Skeletal muscle satellite cell (primary cell): ENCODE data around the gene TBC1D8.
"Not testable (repeated sequence)": the region's sequence is repeated elsewhere in the genome, so short reads cannot be mapped to it uniquely, and the experiment has no call there.

Source experiments
- H3K27me3 ChIP-seq: 2 replicates; pipeline ENCODE4 v1.7.0; 2013; ENCODE audit warnings: low read length; ENCODE audit not compliant: control insufficient read depth, insufficient read depth
- H3K36me3 ChIP-seq: 2 replicates; pipeline ENCODE4 v1.7.0; 2013; ENCODE audit warnings: mild to moderate bottlenecking, control low read depth, low read length; ENCODE audit not compliant: insufficient read depth
- H3K4me1 ChIP-seq: 2 replicates; pipeline ENCODE4 v1.7.0; 2013; ENCODE audit warnings: low read length; ENCODE audit not compliant: control insufficient read depth, insufficient read depth
- H3K4me2 ChIP-seq: 2 replicates; pipeline ENCODE4 v1.7.0; 2013; ENCODE audit warnings: mild to moderate bottlenecking, low read length
- H3K4me3 ChIP-seq: 2 replicates; pipeline ENCODE4 v1.7.0; 2013; ENCODE audit warnings: low read length
- H3K9ac ChIP-seq: 2 replicates; pipeline ENCODE4 v1.7.0; 2013; ENCODE audit warnings: mild to moderate bottlenecking, low read depth, low read length, moderate library complexity
- H3K9me3 ChIP-seq: replicated peaks from 2 replicates; pipeline ENCODE4 v1.7.0; 2013; ENCODE audit warnings: mild to moderate bottlenecking, control low read depth, low read length

The TBC1D8 gene

DNA sequence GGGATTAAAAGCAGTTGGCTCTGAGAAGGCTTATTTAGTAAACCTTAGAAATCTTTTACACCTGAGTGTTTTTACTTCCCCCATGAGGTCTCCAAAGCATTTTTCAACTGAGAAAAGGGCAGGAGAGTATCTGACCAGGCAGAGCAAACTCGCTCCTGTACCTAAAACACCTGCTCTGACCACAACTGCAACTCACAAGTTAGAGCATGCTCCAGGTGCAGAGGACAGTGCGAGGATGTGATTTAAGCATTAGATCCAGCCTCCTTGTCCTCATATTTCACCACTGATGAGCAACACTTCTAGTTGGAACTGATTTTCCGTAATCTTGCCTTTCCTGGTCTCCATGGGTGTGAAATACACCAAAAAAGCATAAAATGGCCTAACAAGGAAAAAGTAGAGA lies 34.5 kb upstream of the TBC1D8 start:
- Histone ChIP-seq H3K4me3 (no peak overlapping the region), H3K4me1 (no peaks in the 10 kb centered on the region), H3K9ac (no peak overlapping the region), H3K4me2 (no peak overlapping the region), H3K27me3 (peaks cover 3% of the 10 kb centered on the region), H3K9me3 (no peaks in the 10 kb centered on the region), H3K36me3 (no peaks in the 10 kb centered on the region)

DNA sequence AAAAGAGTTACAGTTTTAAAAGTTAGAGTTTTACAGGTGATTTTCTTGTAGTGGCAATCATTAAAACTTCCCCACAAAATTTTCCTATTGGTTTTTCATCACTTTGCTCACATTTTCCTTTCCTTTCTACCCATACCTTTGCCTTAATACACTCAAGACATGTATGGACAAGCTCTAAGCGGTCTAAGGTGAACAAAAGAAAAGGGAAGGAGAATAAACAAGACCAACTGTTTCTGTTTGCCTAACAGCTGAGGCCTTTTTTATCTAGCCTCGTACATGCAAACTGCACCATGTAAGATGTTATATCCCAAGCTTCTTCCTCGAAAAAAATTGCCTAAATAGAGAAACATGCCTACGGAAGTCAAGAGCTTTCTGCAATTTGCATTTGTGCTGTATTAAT lies 33.9 kb upstream of the TBC1D8 start:
- Histone ChIP-seq H3K4me3 (no peak overlapping the region), H3K36me3 (no peaks in the 10 kb centered on the region), H3K9ac (no peak overlapping the region), H3K4me2 (no peak overlapping the region), H3K9me3 (no peaks in the 10 kb centered on the region), H3K4me1 (no peaks in the 10 kb centered on the region), H3K27me3 (peaks cover 2% of the 10 kb centered on the region)

DNA sequence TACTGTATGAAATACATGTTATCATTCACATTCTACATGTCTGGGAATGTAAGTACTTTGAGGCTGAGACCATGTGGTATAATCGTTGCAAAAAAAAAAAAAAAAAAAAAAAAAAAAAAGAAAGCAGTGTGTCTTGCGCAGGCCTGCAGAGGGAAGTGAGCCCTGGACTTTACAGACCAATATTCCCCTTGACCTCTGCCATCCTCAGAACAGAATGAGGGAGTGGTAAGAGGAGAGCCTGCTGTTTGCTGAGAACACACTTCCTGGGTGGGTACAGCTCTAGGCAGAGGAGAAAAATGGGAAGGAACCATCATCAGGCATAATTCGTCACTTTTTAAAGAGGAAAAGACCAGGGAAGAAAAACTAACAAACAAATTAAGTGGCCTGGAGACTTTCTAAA lies 28.8 kb upstream of the TBC1D8 start:
- peaks cover 4% of the 10 kb centered on the region for H3K4me1 ChIP-seq
- H3K36me3 ChIP-seq: no peaks in the 10 kb centered on the region
- H3K27me3 ChIP-seq: no peaks in the 10 kb centered on the region
- no peaks in the 10 kb centered on the region for H3K9me3 ChIP-seq
- H3K4me3 ChIP-seq: no peak overlapping the region
- H3K4me2 ChIP-seq: no peak overlapping the region
- no peak overlapping the region for H3K9ac ChIP-seq

DNA sequence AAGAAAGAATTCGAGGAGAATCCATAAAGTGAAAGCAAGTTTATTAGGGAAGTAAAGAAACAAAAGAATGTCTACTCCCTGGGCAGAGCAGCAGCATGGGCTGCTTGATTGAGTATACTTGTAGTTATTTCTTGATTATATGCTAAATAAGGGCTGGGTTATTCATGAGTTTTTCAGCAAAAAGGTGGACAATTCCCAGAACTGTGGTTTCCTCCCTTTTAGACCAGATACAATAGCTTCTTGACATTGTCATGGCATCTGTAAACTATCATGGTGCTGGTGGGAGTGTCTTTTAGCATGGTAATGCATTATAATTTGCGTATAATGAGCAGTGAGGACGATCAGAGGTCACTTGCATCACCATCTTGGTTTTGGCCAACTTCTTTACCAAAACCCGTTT lies 25.6 kb upstream of the TBC1D8 start:
- peaks cover 7% of the 10 kb centered on the region for H3K9me3 ChIP-seq
- peaks cover 9% of the 10 kb centered on the region for H3K4me1 ChIP-seq
- no peak overlapping the region for H3K9ac ChIP-seq
- H3K27me3 ChIP-seq: no peaks in the 10 kb centered on the region
- H3K36me3 ChIP-seq: no peaks in the 10 kb centered on the region
- no peak overlapping the region for H3K4me3 ChIP-seq
- H3K4me2 ChIP-seq: no peak overlapping the region

DNA sequence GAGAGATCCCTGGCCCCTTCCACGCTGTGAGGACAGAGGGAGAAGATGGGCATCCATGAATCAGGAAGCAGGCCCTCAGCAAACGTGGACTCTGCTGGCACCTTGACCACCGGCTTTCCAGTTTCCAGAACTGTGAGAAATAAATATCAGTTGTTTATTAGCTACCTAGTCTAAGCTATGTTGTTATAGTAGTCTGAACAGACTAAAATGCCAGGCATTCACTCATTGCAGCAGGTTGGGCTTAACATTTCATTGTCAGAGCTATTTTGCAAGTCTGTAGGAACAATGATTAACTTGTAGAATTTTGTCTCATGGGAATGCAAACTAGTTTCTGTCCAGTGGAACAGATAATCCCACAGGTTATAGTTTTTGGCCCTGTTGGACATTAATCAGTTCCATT lies 24.8 kb upstream of the TBC1D8 start:
- Histone ChIP-seq H3K9me3 (peaks cover 7% of the 10 kb centered on the region), H3K4me3 (no peak overlapping the region), H3K36me3 (no peaks in the 10 kb centered on the region), H3K4me1 (peaks cover 9% of the 10 kb centered on the region), H3K9ac (no peak overlapping the region), H3K4me2 (no peak overlapping the region), H3K27me3 (no peaks in the 10 kb centered on the region)

DNA sequence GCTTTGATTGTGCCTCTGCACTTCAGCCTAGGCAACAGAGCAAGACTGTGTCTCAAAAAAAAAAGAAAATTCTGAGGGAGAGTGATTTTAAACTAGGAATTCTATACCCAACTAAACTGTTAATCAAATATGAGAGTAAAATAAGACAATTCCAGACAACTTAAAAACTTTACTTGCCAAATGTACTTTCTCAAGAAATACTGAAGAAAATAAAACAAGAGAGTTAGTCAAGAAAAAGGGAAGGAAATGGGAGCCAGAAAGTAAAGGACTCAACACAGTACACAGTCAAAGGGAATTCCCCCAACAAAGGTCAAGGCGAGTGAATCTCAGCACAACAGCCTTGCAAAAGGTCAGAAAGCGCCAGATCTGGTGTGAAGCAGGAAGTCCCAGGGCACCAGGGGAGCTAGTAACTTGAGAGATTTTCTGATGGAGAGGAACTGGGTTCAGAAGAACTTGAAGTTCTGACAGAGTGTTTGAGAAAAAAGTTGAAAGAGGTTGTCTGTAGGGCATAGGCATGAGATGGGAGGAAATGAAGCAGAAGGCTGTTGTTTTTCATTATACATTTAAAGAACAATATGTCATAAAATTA lies 22.6 kb upstream of the TBC1D8 start:
- Histone ChIP-seq H3K4me3 (no peak overlapping the region), H3K4me1 (peaks cover 9% of the 10 kb centered on the region), H3K9me3 (peaks cover 7% of the 10 kb centered on the region)

DNA sequence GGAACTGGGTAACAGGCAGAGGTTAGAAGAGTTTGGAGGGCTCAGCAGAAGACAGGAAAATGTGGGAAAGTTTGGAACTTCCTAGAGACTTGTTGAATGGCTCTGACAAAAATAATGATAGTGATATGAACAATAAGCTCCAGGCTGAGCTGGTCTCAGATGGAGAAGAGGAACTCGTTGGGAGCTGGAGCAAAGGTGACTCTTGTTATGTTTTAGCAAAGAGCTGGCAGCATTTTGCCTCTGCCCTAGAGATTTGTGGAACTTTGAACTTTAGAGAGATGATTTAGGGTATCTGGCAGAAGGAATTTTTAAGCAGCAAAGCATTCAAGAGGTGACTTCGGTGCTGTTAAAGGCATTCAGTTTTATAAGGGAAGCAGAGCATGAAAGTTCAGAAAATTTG lies 18.6 kb upstream of the TBC1D8 start:
- not testable (repeated sequence) for H3K4me2 ChIP-seq, H3K9me3 ChIP-seq, H3K4me1 ChIP-seq, H3K27me3 ChIP-seq, H3K36me3 ChIP-seq, H3K4me3 ChIP-seq, H3K9ac ChIP-seq

More for the DNA sequence above, 22.6 kb upstream of the TBC1D8 start:
- Histone ChIP-seq H3K9ac (no peak overlapping the region), H3K27me3 (no peaks in the 10 kb centered on the region), H3K36me3 (no peaks in the 10 kb centered on the region), H3K4me2 (no peak overlapping the region)

DNA sequence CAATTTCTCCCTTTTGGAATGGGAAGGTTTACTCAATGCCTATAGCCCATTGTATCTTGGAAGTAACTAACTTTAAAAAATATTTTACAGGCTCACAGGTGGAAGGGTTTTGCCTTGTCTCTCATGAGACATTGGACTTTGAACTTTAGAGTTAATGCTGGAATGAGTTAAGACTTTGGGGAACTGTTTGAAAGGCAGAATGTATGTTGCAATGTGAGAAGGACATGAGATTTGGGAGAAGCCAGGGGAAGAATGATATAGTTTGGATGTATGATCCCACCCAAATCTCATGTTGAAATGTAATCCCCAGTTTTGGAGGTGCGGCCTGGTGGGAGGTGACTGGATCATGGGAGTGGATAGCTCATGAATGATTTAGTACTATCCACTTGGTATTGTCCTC lies 17.5 kb upstream of the TBC1D8 start:
- Histone ChIP-seq H3K4me3 (no peak overlapping the region), H3K36me3 (no peaks in the 10 kb centered on the region), H3K4me2 (no peak overlapping the region)

DNA sequence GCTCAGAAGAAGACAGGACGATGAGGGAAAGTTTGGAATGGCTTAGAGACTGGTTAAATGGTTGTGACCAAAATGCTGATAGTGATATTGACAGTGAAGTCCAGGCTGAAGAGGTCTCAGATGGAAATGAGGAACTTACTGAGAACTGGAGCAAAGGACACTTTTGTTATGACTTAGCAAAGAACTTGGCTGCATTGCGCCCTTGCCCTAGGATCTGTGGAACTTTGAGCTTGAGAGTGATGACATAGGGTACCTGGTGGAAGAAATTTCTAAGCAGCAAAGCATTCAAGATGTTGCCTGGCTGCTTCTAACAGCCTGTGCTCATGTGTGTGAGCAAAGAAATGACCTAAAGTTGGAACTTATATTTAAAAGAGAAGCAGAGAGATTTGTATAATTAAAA lies 16.4 kb upstream of the TBC1D8 start:
- not testable (repeated sequence) for H3K4me1 ChIP-seq, H3K36me3 ChIP-seq, H3K9ac ChIP-seq, H3K9me3 ChIP-seq, H3K27me3 ChIP-seq, H3K4me2 ChIP-seq, H3K4me3 ChIP-seq

More for the DNA sequence above, 17.5 kb upstream of the TBC1D8 start:
- Histone ChIP-seq H3K9me3 (peaks cover 4% of the 10 kb centered on the region), H3K27me3 (no peaks in the 10 kb centered on the region), H3K9ac (no peak overlapping the region), H3K4me1 (no peaks in the 10 kb centered on the region)

DNA sequence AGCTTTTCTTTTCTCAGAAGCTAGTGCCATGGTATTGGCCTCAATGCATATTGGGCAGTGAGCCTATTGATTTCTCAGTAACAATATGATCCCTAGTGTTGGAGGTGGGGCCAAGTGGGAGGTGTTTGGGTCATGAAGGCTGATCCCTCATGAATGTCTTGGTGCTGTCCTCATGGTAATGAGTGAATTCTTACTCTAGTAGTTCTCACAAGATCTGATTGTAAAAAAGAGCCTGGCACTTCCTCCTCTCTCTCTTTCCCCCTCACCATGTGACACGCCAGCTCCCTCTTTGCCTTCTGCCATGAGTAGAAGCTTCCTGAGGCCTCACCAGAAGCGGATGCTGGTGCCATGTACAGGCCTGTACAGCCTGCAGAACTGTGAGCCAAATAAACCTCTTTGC lies 12.8 kb upstream of the TBC1D8 start:
- H3K9me3 ChIP-seq: no peaks in the 10 kb centered on the region
- no peaks in the 10 kb centered on the region for H3K27me3 ChIP-seq
- H3K4me3 ChIP-seq: no peak overlapping the region
- H3K4me2 ChIP-seq: no peak overlapping the region
- H3K36me3 ChIP-seq: no peaks in the 10 kb centered on the region
- H3K4me1 ChIP-seq: peaks cover 6% of the 10 kb centered on the region
- H3K9ac ChIP-seq: no peak overlapping the region

DNA sequence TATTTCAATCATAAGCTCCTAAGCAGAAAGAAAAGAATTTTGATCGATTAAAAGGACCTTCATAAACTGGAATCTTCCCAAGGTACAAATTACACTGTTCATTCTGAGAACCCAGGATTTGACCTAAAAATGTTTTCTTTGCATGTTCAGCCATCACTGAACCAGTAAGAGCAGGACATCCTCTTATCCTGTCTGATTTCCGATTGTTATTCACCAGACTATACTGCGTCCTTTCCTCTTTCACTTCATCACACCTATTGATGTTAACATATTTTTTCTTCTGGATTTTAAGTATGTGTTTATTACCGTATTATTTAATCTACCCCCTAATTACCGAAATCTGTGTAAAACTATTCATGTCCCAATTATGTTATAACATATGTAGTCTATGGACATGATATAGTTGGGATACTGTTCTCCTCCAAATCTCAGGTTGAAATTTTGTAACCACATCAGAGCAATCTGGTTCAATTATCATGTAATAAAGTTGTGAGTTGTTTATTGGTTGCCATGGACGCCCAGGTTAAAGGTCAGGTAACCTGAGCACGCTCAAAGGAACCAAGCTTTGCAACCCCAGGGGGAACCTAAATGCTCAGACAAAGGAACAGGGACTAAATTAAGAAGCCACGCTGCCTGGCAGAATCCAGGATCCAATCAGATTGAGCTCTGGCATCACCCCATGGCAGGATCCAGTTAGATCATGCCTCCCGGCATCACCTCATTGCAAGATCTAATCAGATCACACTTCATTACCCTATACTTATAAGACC lies 11.6 kb upstream of the TBC1D8 start:
- no peaks in the 10 kb centered on the region for H3K9me3 ChIP-seq
- H3K9ac ChIP-seq: no peak overlapping the region
- H3K36me3 ChIP-seq: no peaks in the 10 kb centered on the region

DNA sequence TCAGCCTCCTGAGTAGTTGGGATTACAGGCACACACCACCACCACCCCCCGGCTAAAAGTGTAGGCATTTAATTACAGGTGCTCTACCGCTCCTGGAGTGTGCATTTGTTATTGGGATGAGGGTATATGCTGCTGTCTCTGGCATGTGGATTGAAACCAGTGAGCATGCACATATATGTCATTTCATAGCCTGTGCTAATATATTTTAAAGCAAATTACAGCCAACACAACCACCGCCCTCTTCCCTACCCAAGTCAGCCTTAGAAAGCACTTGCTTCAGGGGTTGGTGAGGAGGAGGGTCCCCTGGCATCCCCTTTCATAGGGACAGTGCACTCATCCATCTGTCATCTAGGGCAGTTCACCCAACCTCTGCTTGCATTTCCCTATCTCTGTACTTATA lies 10.5 kb upstream of the TBC1D8 start:
- H3K9ac ChIP-seq: no peak overlapping the region
- H3K36me3 ChIP-seq: no peaks in the 10 kb centered on the region
- peaks cover 6% of the 10 kb centered on the region for H3K4me1 ChIP-seq

More for the DNA sequence above, 11.6 kb upstream of the TBC1D8 start:
- H3K4me2 ChIP-seq: no peak overlapping the region
- H3K4me1 ChIP-seq: peaks cover 6% of the 10 kb centered on the region
- H3K4me3 ChIP-seq: no peak overlapping the region
- no peaks in the 10 kb centered on the region for H3K27me3 ChIP-seq

More for the DNA sequence above, 10.5 kb upstream of the TBC1D8 start:
- no peak overlapping the region for H3K4me3 ChIP-seq
- no peaks in the 10 kb centered on the region for H3K9me3 ChIP-seq
- no peak overlapping the region for H3K4me2 ChIP-seq
- H3K27me3 ChIP-seq: no peaks in the 10 kb centered on the region
